Activated CD4-positive, CD25-positive, alpha-beta regulatory T cell treated with anti-CD3 and anti-CD28 coated beads, Interleukin-2, amount 50 U/mL, for 24 hours (primary cell): Measurements from ENCODE around the gene NRF1.
A peak's percentile ranks its signal among the peaks of the same experiment; 100 is the strongest.
"Not testable (repeated sequence)": the region's sequence is repeated elsewhere in the genome, so short reads cannot be mapped to it uniquely, and the experiment has no call there.

ENCODE experiments used
- ATAC-seq, 2 donors: fragments of 150-1000 bp; cut with Tn5 transposase; one replicate each; pipeline ENCODE4 v1.10.0; 2021; ENCODE audit warnings: mild to moderate bottlenecking in 1 of 2, moderate library complexity in 1 of 2

The NRF1 gene

DNA sequence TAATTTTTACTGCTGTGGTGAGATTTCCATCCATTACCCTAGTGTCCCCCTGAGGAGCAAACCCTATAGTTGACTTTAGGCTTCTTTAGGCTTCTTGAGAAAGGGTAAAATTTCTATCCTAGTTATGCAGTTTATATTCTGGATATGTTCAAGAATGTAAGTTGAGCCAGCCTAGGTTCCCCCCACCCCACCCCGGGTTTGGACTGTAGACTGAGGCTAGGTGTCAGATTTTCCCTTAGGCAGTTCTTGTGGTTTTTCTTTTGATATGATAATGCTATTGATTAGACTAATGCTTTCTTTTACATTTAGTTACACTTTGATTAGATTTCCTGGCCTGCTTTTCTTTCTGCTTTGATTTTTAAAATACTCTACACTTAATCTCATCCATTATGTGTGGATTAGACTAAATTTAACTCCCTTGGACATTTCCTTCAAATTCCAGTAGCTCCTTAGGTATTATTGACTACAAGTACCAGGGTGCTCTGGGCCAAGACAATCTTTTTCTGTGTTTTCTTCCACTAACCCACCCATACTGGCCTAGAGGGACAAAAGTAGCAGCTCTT, 37.7 kb downstream of the NRF1 start:
- ATAC-seq, result no peak

DNA sequence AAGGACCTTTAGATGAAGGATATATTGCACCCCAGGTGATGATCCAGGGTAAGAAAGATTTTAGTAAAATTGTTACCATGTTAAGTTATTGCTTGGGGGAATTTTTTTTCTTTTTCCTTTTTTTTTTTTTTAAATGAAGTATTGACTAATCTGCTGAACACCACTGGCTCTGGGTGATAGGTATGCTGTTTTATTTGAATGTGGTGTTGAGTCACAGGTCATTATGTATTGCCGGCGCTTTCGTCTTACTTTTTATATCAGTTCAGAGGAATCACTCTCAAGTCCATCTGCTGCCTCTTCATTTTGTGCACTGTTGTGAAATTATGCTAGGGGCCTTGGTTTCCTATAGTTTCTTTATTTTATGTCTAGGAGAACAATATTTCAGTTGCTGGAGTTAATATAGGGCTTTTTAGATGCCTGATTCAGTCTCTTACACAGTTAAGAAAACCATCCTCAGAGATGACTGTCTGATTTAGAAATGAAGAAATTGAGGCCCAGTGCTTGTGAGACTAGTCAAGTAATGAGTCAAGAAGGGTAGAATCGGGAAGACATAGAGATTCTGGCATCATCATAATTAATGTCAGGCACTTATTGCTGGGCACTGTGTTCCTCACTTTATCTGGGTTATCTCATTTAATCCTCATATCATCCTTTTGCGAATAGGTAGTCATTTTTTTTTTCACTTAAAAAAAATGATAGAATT, 38.7 kb downstream of the NRF1 start:
- peak; percentile 62 to 73 for ATAC-seq

DNA sequence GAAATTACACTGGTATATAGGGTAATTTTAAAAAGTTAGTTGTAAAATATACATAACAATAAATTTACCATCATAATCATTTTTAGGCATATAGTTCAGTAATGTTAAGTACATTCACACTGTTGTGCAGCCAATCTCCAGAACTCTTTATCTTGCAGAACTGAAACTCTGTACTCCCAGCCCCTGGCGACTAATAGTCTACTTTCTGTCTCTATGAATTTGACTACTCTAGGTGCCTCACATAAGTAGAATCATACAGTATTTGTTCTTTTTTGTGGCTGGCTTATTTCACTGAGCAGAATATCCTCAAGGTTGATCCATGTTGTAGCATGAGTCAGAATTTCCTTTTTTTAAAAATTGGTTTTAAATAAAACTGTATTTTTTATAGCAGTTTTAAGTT, 41.4 kb downstream of the NRF1 start:
- peak; percentile 36 to 48 for ATAC-seq

DNA sequence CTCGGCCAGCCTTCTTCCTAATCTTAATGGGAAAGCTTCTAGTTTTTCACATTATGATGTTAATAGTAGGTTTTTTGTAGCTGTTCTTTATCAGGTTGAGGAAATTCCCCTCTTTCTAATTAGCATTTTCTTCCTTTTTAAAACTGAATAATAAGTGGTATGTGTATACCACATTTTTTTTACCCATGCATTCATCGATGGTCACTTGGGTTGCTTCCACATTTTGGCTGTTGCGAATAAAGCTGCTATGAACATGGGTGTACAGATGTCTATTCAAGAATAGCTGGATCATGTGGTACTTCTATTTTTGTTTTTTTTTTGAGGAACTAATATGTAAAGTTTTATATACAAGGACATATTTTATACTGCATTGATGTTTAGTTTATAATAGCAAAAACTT, 44.3 kb downstream of the NRF1 start:
- no peak for ATAC-seq

DNA sequence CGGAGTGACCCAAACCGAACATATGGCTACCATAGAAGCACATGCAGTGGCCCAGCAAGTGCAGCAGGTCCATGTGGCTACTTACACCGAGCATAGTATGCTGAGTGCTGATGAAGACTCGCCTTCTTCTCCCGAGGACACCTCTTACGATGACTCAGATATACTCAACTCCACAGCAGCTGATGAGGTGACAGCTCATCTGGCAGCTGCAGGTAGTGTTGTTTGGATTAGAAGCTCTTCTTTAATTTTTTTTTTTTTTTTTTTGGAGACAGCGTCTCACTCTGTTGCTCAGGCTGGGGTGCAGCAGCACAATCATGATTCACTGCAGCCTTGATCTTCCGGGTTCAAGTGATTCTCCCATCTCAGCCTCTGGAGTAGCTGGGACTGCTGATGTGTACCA, 45.8 kb downstream of the NRF1 start:
- peak; percentile 71 to 83 for ATAC-seq

DNA sequence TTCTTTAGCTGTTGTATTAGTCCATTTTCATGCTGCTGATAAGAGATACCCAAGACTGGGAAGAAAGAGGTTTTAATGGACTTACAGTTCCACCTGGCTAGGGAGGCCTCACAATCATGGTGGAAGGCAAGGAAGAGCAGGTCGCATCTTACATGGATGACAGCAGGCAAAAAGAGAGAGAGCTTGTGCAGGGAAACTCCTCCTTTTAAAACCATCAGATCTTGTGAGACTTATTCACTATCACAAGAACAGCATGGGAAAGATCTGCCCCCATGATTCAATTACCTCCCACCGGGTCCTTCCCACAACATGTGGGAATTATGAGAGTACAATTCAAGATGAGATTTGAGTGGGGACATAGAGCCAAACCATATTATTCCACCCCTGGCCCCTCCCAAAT, 48.4 kb downstream of the NRF1 start:
- not testable (repeated sequence) for ATAC-seq

DNA sequence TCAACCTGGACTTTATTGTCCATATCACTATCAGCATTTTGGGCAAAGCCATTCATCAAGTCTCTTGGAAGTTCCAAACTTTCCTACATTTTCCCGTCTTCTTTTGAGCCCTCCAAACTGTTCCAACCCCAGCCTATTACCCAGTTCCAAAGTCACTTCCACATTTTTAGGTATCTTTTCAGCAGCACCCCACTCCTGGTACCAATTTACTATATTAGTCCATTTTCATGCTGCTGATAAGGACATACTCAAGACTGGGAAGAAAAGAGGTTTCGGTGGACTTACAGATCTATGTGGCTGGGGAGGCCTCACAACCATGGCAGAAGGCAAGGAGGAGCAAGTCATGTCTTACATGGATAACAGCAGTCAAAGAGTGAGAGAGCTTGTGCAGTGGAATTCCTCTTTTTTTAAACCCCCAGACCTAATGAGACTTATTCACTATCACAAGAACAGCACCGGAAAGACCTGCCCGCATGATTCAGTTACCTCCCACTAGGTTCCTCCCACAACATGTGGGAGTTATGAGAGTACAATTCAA, 50.2 kb downstream of the NRF1 start:
- no peak for ATAC-seq

DNA sequence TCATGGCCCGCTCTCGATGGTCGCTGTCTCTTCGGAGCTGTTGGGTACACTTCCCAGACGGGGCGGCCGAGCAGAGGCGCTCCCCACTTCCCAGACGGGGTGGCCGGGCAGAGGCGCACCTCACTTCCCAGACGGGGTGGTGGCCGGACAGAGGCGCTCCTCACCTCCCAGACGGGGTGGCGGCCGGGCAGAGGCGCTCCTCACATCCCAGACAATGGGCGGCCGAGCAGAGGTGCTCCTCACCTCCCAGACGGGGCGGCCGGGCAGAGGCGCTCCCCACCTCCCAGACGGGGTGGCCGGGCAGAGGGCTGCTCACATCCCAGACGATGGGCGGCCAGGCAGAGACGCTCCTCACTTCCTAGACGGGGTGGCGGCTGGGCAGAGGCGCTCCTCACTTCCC, 51.7 kb downstream of the NRF1 start:
- not testable (repeated sequence) for ATAC-seq

DNA sequence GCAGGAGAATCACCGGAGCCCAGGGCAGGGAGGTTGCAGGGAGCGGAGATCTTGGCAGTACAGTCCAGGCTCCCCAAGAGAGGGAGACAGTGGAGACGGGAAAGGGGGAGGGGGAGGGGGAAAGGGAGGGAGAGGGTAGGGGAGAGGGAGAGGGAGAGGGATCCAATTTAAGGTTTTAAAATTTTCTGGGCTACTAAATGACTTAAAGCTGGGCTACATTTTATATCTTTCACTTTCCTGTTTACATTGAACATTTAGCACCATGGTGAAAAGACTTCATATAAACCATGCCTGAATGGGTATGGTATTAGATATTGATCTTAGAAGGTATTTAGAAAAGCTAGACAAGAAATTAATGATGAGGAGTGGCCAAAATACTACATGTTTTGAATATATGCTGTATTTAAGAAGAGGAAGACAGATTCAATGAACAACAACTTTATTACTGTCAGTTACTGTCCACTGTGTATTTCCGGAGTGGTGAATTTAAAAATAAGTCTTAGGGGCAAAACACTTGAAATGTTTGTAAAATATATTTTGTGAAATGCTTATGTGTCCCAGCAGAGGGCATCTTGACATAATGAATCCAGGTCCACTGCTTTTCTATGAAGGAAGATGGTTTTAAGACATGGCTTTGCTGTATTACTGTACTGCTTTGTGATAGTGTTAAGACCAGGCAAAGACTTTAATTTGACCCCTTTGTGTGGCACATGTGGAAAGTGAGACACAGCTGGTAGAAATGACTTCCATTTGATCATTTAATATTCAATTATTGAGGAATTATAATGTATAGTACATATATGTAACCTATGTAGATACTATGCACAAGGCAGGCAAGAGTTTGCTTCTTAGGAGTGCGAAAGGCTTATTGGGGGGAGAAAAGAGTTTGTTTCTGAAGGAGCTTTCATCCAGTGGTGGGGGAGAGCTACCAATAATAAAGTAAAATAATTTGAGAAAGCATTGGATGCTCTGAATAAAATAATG, 52.8 kb downstream of the NRF1 start:
- ATAC-seq, result no peak

DNA sequence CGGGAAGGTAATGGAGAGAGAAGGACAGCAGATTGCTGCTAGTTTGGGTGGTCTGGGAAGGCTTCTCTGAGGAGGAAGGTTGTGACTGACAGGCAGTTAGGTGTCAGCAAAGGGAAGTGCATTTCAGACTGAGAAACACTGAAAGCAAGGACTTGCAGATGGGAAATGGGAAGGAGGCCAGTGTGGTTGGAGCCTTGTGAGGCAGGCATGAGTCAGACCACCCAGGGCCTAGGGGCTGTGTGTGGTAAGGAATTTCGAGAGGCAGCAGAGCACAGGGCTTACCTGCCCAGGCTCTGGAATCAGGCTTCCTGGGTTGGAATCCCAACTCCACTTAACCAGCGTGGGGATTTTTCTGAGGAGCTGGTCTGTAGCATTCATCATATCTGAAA, 53.5 kb downstream of the NRF1 start:
- no peak for ATAC-seq

DNA sequence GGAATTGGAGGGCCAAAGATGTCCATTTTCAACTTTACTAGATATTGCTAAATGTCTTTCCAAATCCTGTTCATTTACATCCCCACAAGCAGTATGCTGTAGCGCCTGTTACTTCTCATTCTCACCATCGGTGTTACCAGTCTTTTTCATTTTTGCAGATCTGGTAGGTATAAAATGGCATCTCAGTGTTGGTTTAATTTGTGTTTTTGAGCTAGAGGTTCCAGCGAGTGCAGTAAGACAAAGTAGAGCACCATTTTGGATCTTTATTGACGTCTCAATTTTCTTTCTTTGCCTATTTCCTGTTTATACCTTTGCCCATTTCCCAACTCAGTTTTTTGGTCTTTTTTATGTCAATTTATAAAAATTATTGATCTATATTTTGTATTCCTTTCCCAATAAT, 55.6 kb downstream of the NRF1 start:
- ATAC-seq, result no peak

DNA sequence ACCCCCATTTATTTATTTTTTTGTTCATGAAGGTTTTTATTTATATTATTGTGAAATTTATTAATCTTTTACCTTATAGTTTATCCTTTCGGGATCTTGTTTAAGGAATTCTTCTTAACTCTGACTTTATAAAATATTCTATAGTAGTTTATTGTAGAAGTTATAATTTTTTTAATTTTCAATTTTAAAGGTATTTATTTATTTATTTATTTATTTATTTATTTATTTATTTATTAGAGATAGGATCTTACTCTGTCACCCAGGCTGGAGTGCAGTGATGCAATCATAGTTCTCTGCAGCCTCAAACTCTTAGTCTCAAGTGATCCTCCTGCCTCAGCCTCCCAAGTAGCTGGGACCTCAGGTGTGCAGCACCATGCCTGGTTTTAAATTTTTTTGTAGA, 56.0 kb downstream of the NRF1 start:
- ATAC-seq, result no peak

DNA sequence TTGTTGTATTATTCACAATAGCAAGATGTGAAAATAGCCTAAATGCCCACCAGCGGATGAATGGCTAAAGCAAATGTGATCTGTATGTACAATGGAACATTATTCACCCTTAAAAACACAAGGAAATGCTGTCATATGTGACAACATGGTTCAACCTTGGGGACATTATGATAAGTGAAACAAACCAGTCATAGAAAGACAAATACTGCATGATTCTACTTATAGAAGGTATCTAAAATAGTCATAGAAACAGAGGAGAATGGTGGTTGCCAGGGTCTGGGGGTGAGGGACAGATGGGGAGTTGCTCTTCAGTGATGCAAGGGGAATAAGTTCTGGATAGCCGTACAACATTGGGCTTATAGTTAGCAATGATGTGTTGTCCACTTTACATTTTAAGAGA, 58.4 kb downstream of the NRF1 start:
- ATAC-seq, result no peak

DNA sequence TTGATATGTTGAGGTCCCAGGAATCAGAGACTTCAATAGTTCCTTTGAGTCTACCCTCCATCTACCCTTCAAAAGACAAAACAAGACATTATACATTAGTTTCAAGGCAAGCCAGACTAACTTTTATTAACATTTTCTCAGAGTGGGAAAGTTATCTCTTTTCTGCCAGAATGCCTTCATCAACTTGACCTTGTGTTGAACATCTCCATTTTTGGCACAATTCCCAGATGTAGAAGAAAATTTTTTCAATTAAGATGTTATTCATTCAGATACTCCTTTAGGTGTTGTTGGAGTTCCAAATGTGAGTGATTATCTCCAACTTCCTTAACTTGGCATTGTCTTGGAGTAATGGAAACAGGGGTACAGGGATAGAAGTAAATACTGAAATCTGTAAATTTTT, 59.1 kb downstream of the NRF1 start:
- ATAC-seq, result no peak

DNA sequence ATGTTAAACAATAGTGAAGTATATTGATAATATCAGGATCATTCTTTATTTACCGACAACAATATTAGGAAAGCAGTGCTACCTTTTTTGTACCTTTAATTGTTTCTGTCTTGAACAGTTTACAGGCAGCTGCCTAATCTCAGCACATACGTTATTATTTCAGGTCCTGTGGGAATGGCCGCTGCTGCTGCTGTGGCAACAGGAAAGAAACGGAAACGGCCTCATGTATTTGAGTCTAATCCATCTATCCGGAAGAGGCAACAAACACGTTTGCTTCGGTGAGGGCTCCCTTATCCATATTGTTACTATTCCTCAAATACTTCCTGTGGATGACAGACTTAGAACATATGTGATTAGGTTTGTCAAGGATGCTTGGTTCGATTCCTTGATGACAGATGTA, 59.7 kb downstream of the NRF1 start:
- no peak for ATAC-seq

DNA sequence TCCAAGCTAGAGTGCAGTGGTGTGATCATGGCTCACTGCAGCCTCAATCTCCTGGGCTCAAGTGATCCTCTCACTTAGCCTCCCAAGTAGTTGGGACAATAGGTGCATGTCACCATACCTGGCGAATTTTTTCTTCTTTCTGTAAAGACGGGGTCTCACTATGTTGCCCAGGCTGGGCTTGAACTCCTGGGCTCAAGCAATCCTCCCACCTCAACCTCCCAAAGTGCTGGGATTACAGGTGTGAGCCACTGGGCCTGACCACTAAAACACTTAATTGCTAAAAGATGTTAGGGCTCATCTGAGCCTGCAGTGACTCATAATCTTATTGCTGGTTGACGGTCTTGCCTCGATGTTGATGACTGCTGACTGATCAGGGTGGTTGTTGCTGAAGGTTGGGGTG, 63.0 kb downstream of the NRF1 start:
- not testable (repeated sequence) for ATAC-seq

DNA sequence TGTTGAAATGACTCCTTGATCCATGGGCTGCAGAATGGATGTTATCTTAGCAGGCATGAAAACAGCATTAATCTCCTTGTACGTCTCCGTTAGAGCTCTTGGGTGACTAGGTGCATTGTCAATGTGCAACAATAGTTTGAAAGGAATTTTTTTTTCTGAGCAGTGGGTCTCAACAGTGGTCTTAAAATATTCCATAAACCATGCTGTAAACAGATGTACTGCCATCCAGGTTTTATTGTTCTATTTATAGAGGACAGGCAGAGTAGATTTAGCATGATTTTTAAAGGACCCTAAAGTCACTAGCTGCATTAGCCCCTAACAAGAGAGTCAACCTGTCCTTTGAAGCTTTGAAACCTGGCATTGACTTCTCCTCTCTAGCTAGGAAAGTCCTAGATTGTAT, 64.0 kb downstream of the NRF1 start:
- no peak for ATAC-seq

DNA sequence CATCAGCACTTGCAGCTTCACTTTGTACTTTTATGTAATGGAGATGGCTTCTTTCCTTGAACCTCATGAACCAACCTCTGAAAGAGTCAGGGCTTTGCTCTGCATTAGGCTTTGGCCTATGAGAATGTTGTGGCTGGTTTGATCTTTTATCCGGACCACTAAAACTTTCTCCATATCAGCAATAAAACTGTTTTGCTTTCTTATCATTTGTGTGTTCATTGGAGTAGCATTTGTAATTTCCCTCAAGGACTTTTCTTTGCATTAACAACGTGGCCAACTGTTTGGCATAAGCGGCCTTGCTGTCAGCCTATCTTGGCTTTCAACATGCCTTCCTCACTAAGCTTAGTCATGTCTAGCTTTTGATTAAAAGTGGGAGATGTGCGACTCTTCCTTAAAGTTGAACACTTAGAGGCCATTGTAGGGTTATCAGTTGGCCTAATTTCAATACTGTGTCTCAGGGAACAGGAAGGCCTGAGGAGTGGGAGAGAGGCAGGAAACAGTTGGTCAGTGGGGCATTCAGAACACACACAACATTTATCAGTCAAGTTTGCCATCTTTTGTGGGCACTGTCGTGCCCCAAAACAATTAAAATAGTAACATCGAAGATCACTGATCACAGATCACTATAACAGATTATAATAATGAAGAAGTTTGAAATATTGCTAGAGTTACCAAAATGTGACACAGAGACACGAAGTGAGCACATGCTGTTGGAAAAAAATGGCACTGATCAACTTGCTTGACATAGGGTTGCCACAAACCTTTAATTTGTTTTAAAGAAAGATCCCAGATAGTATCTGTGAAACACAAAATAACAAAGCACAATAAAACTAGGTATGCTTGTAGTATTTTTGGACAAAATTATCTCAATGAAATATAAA, 64.7 kb downstream of the NRF1 start:
- no peak for ATAC-seq

DNA sequence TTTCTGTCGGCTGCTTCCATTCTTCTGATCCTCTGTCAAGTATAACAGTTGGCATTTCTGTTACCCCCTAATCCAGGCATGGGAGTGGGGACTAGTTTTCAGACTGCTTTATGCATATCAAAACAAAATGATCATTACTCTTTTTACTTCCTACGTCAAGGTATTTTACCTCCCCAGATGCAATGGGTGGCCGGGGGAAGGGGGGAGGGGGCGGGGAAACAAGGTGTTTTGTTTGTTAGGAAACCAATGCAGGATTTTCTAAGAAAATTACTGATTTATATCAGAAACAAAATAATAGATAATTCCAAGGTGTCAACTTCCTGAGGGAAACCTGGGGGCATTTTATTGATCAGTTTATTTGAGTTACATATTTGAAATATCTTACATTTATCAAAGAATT, 66.3 kb downstream of the NRF1 start:
- no peak for ATAC-seq

DNA sequence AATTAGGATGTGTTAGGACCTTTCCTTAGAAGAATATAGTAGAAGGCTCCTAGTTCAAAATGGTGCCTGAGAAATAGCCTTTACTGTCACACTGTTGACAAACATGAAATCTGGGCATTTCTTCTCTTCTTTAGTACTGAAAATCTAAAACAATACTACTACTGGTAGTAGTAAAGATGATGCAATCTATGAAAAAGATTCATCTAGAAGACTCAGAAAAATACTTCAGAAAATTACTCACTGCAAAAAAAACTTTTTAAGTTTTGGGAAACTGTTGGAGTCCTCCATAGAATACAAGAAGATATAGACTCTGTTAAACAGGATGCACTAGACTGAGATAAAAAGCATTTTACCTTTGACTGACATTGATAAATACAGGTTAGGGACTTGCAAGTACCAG, 67.1 kb downstream of the NRF1 start:
- ATAC-seq, result no peak

DNA sequence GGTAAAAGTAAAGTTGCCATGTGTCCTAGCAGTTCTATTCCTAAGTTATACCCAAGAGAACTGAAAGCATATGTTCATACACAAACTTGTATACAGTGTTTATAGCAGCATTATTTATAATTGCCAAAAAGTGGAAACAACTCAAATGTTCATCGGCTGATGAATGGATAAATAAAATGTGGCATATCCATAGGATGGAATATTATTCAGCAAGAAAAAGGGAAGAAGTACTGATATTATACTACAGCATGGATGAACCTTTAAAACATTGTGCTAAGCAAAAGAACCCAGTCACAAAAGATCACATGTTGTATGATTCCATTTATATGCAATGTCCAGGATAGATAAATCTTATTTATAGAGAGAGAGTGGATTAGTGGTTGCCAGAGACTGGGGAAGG, 68.9 kb downstream of the NRF1 start:
- ATAC-seq, result no peak

DNA sequence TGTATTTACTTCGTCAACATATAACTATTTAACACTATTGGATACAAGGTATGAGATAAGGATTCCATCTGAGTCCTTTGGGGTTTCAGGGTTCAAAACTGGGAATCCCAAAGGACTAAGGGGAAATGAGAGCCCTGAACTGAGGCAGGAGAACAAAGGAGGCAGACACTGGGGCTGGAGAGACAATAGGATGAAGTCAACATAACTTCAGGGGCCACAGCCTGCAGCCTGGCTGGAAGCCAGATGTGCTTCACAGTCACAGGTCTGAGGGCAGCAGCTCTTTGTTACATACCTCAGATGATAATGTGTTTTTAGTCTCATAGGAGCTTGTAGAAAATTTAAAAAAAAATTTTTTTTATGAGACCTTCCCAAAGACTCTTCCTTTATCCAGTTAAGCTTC, 73.3 kb downstream of the NRF1 start:
- ATAC-seq, result no peak

DNA sequence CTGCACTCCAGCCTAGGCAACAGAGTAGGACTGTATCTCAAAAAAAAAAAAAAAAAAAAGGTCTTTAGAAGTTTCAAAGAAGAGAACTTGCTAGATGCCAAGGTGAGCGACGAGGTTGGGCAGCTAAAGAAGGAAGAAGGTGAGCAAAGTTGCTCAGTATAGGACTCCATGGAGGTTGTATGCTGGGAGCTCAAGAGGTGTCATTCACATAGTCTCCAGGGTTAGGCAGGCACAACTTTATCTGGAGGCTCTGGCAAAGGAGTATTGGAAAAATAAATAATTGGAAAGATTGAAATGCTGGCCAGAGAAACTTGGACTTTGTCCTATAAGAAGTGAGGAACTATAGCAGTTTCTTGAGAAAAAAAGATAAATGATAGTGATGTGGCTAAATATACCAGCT, 74.5 kb downstream of the NRF1 start:
- ATAC-seq, result no peak
